HT-29 (cell line): Measurements from ENCODE around the gene LRRC4. TPM values are rescaled to one million over a fixed set of nuclear protein-coding genes. Genes with fewer than 3 reads are reported as not detected.

Source experiments
- DNase-seq: peaks from one replicate; pipeline ENCODE4 v3.0.0-alpha.2; 2015; ENCODE audit warnings: low spot score
- total RNA-seq: library from RNA; depleted of rRNA; stranded (reverse); fragments of >200 nt; shearing (Covaris generic); gene quantifications from 2 replicates; pipeline ENCODE4 v1.2.3, GENCODE V29; 2014

LRRC4 gene
- total RNA-seq, 1 experiment from 2014 or later = not detected

DNA sequence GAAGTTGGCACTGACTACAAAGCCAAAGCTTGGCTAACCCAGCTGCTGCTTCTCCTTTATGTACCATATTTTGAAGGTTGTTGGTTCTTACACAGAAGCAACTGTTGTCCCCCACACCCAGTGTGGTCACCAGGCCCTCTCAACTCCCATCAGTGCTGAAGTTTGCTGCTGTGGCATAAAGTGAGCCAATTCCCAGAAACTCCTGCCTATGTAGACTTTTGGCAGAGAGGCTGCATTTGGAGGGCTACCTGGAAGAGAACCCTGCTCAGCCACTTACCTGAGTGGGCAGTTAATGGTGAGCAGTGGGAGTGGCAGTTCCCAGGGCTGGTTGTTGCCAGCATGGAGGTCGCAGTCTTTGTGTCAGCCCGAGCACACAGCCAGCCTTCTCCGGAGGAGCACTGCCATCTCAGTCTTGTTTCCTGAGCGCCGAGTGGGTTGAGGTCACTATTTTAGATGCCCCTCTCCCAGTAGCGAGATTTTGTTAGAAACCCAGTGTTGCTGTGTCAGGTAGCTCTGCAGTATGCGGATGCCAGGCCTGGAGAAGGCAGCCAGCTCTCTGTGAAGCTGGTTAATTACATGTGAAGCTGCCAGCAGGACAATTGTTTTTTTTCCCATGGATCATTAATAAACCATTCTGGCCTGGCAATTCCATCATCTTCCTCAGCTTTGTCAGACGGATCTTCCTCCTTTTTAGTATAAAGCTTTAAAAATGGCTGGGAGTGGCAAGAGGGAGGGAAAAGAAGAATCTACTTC lies 24.5 kb downstream of the LRRC4 start:
- DNase-seq = no peak

DNA sequence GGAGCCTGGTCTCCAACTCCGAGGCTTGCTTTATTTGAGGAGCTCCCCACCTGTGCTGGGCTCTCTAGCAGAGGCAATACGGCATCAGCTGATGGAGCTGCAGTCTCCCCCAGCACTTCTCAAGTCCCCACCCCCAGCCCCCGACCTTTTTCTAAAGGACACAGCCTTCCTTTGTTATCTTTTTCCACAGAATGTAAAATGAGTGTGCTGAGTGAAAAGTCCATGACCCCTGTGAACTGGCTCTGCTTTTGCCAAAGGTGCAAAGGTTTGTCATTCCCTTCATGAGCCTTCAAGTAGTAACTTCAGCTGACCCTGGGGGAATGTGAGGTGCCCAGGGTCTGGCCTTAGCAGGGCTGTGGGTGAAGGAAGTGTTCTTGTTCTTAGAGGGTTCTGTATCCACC lies 25.5 kb downstream of the LRRC4 start:
- no peak for DNase-seq

DNA sequence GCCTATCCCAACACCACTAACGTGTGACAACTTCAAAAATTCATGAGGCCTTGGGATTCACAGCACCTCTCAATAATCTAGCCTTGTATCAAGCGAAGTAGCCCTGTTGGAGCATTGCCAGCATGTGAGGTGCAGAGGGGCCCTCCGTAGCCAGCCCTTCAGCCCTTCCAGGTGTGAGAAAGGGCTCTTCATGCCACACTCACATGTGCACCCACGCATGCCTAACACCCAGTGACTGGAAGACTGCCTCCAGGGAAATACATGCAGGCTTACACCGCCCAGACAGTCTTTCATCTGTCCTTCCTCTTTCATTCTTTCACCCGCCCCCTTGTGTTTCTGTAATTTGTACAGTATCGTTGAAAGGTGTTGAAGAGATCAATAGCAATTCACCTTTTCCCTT lies 26.1 kb downstream of the LRRC4 start:
- DNase-seq = no peak

DNA sequence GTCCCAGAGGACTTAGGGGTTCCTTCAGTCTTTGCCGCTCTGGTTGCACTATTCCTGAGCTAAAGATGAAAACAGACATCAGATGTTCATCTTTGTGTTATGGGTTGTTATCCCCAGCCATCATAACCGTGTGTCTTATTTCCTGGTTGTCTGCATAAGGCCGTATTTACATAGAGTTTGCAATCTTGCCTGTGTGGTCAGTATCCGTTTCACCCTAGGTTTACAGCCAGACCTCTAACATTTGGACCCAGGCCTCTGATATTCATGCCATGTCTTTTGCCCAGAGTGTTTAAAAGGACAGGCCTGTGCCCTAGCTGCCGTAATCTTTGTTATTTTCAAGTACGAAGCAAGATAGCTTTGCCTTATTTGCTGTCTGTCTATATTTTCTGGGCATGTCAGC lies 26.6 kb downstream of the LRRC4 start:
- DNase-seq = no peak

DNA sequence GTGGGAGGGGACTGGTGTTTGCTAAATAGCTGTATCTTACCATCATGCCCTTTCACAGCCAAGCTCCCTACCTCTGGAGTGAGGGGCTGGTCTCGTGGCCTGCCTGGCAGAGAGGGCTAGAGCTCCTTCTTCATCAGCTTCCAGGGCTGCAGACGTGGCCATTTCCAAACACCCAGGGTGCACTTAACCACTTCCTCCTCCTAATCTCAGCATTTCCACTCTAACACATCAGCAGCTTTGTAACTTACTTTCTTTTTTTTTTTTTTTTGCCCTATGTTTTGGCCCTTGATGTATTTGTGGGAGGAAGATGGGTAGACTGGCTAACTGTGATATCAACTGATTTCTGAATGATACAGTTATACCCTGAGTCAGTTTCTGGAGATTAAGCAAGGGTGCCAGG lies 27.4 kb downstream of the LRRC4 start:
- no peak for DNase-seq

DNA sequence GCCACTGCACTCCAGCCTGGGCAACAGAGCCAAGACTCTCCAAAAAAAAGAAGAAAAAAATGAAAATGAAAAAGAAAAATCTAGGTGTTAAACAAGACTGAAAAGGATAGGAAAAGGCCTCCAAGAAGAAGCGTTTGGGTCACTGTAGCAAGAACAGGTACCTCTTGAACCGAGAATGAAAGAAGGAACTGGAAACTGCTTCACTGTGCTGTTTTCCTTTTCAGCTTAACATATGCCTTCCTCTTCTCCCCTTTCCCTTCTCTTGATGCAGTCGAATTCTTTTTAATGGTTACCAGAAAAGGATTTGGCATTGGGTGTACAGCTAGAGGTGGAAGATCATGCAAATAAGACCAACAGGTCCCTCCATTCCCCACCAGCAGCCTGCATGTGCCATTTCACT lies 28.1 kb downstream of the LRRC4 start:
- no peak for DNase-seq

DNA sequence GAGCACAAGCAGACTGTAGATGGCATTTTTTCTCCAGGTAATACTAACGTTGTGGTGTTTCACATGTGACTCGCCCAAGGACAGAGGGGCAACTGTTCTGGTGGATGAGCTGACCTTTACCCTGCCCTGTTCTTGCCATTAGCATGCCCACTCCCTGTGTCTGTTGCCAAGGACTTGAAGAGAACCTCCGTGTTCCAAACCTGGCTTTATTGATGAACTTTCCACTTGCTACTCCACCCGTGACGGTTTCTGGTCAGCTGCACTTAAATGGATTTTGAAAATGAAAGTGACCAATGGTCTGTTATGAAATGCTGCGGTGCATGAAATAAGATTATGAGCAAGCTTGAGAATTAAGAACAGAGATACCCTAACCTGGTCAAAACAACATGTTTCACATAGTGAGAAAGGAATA lies 30.4 kb downstream of the LRRC4 start:
- no peak for DNase-seq

DNA sequence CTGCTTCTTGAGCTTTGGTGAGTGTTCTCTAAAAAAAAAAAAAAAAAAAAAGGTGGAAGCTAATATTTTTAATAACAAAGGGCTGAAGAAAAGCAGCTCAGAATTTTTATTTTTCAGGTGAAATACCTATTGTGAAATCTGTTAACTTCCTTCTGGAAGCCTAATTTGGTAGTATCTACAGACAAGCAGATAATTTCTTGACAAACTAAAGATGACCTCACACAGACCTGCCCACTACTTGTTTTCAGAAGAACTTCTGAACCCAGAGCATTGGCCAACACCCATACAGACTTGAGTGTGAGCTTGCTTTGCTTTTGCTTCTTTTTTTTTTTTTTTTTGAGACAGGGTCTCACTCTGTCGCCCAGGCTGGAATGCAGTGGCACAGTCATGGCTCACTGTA lies 31.2 kb downstream of the LRRC4 start:
- no peak for DNase-seq

DNA sequence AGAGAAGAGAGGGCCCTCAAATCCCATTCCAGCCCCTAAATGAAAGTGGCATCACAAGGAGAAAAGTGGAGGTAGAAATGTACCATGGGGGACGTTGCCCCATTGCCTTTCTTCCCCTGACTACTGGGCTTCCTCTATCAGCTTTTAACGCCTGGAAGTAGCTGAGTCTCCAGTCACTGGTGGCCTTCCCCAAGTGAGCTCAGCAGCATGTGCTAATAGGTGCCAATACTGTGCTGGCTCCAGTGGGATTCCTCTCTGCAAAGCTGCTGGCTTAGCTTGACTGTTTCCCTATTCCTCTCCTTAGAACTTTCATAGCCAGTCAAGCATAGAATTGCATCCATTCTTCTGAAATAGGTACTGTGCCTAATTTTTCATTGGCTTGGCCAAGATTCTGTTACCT lies 32.6 kb downstream of the LRRC4 start:
- DNase-seq = no peak

DNA sequence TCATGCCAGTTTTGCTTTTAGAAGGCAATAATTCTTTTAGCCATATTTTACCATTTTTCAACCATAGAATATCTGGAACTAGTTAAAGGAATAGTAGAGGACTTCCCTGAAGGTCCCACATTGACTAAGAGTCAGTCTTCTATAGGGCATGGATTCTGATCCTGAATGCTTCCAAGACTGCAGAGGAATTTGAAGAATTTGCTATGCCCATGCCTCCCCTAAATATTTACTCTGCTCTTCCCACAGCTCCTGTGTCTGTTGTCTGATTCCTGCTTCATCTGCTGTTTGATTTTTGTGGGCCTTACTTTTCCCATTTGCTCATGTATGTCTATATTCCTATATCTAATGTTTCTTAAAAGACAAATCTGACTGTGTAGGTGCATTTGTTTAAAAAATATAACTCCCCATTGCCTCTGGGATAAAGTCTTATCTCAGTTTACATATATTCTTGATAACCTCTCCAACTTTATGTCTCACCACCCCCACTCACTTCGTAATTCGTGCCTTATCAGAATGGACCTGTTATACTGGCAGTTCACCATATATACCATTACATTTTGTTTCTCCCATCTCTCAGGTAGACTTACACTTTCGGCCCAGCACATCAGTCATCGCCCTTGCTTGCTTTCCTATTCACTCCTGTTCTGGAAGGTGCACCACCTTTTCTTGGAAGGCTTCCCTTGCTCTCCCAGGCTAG lies 33.9 kb downstream of the LRRC4 start:
- DNase-seq = no peak

DNA sequence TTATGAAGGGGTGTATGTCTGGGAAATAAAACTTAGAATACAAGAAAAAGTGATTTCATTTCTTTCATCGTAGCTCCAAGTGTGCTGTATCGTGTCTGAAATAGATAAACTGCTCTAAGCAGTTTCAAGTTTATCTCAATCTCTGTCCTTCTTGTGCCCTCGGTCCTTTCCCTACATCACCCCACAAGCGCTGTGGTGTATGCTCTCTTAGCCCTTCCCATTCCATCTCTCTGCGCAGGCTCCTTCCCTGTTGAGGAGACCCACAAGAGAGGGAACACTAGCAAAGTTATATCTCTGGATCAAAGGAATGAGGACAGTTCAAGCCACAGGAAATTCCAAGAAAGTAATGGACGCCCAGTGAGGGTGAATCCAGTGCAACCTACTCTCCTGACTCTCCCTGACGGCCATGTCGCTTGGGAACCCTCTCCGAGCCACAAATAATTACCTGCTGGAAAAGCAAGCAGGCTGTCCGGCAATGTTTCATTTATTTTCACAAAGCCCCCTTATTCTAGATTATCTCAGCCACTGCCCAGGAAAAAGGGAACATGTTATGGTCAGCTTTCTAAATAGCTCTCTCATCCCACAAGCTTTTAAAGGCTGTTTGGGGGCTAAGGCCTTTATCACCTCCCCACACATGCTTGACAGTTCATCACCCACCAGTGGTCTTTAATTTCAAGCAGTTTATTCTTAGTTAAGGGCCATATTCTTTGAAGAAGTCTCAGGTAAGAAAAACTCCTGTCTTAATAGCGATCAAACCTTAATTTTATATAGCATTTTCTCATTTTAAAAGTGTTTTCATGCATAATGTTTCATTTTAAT lies 34.8 kb downstream of the LRRC4 start:
- DNase-seq = no peak

DNA sequence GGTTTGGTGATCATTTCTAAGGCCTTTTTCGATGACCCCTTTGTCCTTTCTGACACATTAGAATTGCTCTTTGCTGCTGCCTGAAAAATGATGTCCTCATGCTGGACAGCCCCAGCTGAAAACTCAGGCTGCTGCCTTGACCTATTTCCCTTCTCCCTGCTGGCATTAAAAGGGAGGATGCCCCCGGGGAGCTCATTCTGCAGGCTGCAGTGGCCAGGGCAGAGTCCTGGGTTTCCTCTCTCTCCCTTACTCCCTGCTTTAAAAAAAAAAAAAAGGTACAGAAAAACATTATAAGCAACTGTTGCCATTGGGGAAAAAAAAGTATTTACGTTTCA lies 35.4 kb downstream of the LRRC4 start:
- DNase-seq = no peak

DNA sequence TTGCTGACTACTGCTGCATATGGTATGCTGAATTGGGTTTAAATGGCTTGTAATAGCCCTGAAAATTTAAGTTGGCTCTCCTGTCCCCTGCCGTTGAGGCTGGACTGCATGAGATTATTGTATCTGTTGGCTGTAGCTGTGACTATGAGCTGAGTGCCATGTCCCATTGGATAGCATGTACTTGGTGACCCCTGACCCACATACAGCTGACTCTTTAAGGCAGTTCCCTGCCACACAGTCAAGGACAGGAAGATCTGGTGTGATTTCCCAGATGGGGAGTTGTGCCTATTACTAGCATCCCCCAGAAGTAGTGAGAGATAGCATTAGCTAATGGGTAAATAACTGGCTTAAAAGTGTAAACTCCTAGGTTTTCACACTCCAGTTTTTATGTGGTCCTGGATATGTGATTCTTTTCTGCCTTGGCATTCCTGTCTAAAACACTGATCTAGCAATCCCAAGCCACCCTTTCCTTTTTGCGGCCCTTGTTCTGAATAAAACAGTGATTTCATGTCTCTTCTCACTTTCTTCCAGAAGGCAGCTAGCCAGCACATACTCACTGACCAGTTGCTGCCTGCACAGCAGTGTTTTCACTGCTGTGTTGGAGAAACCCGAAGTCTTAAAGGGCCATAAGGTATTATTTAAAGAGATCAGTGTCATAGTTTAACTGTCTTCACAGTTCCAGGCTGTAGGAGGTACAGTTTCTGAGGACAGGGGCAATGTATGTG lies 35.9 kb downstream of the LRRC4 start:
- DNase-seq = no peak

DNA sequence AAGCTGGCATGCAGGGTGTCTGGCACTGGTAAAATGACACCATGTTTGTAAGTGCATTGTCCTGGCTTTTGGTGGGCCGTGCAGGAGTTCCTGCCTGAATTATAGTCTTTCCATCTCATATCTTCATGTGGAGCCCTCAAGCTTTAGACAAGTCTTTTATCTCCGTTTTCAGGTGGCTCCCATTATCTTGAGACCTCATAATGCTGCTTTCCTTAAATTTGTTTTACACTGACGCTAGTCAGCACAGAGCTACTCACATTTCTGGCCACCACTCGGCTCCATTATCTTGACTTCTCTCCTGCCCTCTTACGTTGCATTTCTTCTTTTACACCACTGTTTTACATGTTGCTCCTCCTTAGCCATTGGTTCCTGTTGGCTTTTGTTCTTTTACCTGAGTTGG lies 37.2 kb downstream of the LRRC4 start:
- no peak for DNase-seq

DNA sequence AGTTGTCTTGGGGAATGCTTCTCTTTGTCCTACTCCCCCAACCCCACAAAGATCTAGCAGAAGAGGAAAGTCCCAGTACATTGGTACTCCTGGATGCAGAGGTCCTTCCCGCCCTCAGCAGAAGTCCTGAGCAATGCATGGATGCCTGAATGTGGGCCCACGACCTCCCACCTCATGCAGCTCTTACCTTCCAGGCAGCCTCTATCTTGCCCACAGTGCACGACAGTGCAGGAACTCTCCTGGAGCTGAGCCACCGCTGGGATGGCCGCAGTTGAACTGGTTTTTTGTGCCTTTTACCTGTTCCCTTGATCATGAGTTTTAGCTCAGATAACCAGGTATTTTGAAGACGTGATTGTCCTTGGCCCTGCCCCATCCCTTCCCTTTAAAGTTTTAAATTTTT lies 37.9 kb downstream of the LRRC4 start:
- no peak for DNase-seq

DNA sequence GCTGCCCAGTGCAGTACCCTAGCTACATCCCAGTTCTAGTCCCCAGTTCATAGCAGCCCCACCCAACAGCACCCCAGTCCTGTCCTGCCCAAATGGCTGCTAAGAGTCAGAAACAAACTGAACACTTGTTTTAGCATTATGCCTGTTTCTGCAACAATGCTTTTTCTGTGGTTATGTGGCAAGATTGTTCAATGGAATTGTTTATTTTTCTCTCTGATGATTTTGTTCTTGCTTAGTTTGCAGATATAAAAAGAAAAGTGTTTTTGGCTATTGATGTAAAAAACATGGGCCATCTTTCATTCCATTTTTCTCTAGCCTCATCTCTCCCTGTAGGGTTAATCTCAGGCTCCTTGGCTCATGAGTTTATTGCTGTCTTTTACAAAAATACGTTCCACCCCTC lies 42.5 kb downstream of the LRRC4 start:
- DNase-seq = no peak

DNA sequence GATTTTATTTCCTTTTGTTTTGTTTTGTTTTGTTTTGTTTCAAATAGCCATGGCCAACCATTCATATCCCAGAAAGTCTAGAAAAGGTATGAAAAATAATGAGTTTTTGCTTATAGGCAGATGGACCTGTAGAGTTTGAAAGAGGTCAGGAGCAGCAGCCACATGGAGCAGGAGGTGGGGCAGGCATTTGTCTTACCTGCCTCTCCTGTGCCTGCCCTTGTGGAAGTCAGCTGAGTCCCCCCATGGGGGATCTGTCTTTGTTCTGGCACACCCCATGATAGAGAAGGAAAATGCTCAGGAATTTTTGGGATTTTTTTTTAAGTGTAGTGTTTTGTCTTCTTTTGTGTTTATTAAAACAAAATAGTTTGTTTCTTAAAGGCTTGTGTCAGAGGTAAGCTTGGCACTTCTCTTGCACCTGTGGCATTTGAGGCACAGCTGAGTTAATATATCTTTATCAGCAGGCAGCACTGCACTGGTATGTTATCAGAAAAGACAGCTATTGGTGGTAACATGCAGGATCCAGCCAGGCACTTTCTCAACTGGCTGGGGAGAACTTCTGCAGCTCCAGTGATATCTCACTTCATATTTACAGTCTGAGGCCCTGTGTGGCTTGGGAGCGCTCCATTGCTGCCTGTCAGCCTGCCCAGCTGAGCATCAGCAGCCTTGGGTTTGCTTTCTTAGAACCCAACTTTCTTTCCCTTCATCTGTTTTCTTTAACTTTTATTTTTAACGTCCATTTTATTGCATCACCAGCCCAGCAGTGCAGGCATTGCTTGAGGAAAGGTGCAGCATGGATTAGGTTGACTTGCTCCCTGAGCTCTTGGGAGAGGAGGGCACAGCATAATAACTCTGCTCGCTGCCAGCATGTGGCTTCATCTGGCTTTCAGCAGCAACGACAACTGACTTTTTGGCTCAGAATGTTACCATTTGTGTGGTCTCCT lies 44.4 kb downstream of the LRRC4 start:
- no peak for DNase-seq

DNA sequence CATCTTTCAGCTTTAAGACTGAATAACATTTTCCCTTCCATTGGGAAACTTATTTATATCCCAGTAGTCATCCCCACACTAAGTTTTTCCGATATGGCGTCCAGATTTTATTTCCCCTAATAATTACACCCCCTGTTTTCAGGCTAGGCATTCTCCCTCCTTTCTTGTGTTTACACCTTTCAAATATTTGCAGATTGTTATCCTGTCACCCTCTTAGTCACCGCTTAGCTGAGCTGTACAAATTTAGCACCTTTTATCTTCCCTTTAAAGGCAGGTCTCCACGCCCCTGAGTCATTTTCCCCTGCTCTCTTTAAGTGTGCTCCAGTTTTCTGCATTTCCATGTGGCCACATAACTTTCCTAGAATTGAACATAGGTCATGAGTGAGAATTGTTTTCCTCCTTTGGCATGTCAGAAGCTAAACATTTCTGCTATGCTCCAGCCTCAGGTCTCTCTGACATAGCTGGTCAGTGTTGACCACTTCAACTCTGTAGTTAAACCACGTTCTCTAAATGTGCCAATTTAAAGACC lies 47.4 kb downstream of the LRRC4 start:
- DNase-seq = peak; percentile 9

DNA sequence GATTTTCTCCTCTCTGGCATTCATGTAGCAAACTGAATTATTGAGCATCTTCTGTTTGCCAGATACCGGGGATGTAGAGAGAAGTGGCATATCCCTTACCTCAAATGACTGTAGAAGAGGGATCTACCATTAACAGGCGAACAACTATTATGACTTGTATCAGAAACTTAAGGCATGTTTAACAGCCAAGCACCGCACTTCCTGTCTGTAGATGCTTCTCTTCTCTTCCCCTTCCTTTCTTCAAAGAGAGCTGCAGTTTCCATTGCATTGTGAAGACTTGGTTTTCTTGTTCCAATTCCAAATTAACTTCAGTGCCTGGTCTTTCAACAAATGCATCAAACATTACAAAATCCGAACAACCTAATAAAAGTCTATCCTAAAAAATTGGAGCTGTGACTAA lies 49.3 kb downstream of the LRRC4 start:
- DNase-seq = no peak

DNA sequence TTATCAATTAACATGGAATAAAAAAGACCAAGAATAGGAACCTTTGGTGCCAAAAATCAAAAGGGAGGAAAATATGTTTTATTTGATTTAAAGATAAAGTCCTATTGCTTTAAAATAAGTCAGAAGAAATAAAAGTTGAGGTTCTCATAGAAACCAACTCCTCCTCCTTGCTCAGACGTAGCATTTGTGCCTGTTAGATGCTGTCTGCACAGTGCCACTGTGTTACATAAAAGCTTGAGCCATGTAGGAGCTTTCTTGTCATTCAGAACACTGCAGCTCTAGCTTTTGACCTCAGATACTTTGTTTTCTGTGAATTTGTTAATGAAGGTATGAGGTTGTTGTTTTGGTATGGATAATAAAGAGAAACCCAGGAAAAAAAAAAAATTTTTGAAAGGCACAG lies 50.3 kb downstream of the LRRC4 start:
- no peak for DNase-seq

DNA sequence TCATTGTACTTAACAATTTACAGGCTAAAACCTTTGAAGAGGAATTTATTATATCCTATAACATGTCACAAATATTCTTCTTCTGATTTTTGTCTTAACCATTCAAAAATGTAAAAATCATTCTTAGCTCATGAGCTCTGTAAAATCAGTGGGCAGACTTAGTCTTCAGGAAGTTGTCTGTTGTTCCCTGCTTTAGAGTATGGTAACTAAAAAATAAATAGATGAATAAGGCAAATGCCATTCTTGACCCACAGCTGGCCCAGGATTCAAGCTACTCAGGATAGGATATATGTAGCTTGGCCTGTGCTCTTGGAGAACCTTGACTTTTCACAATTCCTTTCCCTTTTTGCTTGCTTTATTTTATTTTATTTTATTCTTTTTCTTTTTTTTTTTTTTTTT lies 51.5 kb downstream of the LRRC4 start:
- DNase-seq = no peak
